ENCODE data around the gene CD86. TPM values are rescaled to one million over a fixed set of nuclear protein-coding genes. Genes with fewer than 3 reads are reported as not detected.

Gene CD86
- total and polyA plus RNA-seq, 7 donors: 3.0 to 18.5 (median 5.5) TPM

DNA sequence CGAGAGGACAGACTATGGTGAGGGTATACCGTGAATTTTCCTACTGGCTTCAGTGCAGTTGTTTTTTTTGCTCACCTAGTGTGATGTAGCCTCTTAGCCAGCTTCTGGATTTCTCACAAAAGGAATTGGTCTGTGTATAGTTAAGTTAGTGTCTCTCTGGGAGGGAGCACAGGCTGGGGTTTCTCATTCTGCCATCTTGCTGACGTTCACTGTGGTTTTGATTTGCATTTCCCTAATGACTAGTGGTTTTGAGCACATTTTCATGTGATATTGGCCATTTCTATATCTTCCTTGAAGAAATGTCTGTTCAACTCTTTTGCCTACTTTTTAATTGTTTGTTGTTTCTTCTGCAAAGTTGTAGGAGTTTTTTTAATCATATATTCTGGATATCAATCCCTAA, 2.2 kb upstream of the CD86 start:
- no peak for DNase-seq
- intact Hi-C loops (cut with DNase I): no loop called here
- Histone ChIP-seq H3K9me3 (peaks cover 0 to 2% (median 0%) of the 10 kb centered on the region in 4 donors), H3K4me3 (no peak overlapping the region), H3K36me3 (no peaks in the 10 kb centered on the region), H3K27ac (no peak overlapping the region), H3K4me1 (no peaks in the 10 kb centered on the region), H3K27me3 (no peaks in the 10 kb centered on the region)
- WGBS, 2 donors: 77 to 89% methylated on average over 3 of the region's 3 CpGs
- TF ChIP-seq POLR2A (IDR thresholded peaks at IDR 0.05): no peak
- TF ChIP-seq, protein P1, sequence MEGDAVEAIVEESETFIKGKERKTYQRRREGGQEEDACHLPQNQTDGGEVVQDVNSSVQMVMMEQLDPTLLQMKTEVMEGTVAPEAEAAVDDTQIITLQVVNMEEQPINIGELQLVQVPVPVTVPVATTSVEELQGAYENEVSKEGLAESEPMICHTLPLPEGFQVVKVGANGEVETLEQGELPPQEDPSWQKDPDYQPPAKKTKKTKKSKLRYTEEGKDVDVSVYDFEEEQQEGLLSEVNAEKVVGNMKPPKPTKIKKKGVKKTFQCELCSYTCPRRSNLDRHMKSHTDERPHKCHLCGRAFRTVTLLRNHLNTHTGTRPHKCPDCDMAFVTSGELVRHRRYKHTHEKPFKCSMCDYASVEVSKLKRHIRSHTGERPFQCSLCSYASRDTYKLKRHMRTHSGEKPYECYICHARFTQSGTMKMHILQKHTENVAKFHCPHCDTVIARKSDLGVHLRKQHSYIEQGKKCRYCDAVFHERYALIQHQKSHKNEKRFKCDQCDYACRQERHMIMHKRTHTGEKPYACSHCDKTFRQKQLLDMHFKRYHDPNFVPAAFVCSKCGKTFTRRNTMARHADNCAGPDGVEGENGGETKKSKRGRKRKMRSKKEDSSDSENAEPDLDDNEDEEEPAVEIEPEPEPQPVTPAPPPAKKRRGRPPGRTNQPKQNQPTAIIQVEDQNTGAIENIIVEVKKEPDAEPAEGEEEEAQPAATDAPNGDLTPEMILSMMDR (IDR thresholded peaks at IDR 0.05): no peak
- no peak for TF ChIP-seq EP300 (IDR thresholded peaks at IDR 0.05)
- TF ChIP-seq POLR2AphosphoS5 (IDR thresholded peaks at IDR 0.05): no peak

- no peaks in the 10 kb centered on the region for H3K36me3 ChIP-seq
- H3K4me3 ChIP-seq: no peak overlapping the region
- H3K27ac ChIP-seq: no peak overlapping the region
- H3K4me1 ChIP-seq: no peaks in the 10 kb centered on the region
- DNase-seq: no peak
- 95 to 96% methylated on average over 2 of the region's 2 CpGs for WGBS, 2 donors
- TF ChIP-seq, protein P1 (IDR thresholded peaks at IDR 0.05): no peak
- TF ChIP-seq POLR2AphosphoS5 (IDR thresholded peaks at IDR 0.05) (no peak), POLR2A (IDR thresholded peaks at IDR 0.05) (no peak), EP300 (IDR thresholded peaks at IDR 0.05) (no peak)
- H3K27me3 ChIP-seq: no peaks in the 10 kb centered on the region
- intact Hi-C loops (cut with DNase I): no loop called here
- no peaks in the 10 kb centered on the region for H3K9me3 ChIP-seq
Measured at GRCh38 chr3:122057671-122058070, 2.5 kb downstream of the CD86 start.

GRCh38 chr3:122058294-122058693, 3.1 kb downstream of the CD86 start:
- no peak overlapping the region for H3K4me3 ChIP-seq
- TF ChIP-seq EP300 (IDR thresholded peaks at IDR 0.05): no peak
- TF ChIP-seq, protein P1 (IDR thresholded peaks at IDR 0.05): no peak
- no peak for TF ChIP-seq POLR2AphosphoS5 (IDR thresholded peaks at IDR 0.05)
- no peak for TF ChIP-seq POLR2A (IDR thresholded peaks at IDR 0.05)
- 73 to 90% methylated on average over 1 of the region's 1 CpG for WGBS, 2 donors
- no peak for DNase-seq
- no peaks in the 10 kb centered on the region for H3K9me3 ChIP-seq
- H3K36me3 ChIP-seq: no peaks in the 10 kb centered on the region
- intact Hi-C loops (cut with DNase I): no loop called here
- H3K27ac ChIP-seq: no peak overlapping the region
- no peaks in the 10 kb centered on the region for H3K27me3 ChIP-seq
- H3K4me1 ChIP-seq: no peaks in the 10 kb centered on the region

DNA sequence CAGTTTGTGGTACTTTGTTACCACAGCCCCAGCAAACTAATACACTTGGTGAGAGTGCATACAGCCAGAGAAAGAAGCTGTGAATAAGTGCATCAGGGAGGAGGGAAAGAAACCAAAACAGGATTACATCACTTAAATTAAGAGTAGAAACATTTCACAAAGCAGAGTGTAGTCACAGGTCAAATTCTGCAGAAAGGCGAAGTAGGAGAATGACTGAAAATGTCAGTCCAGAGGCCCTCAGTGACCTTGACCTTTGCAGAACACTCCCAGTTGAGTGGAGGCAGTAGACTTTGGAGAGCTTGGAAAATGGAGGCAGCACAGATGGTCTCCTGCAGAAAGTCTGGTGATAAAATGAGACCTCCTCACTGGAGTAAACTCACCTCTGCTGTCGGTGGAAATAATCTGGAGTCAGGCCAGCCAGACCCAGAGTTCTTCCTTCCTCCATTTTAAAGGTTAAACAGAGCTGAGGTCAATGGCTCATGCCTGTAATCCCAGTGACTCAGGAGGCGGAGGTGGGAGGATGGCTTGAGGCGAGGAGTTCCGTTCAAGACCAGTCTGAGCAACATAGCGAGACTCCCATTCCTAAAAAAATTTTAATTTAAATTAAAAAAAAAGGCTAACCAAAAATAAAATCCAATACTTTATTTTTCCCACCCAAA, 5.0 kb downstream of the CD86 start:
- Histone ChIP-seq H3K36me3 (no peaks in the 10 kb centered on the region), H3K27me3 (no peaks in the 10 kb centered on the region), H3K4me3 (no peak overlapping the region), H3K4me1 (no peaks in the 10 kb centered on the region), H3K27ac (no peak overlapping the region), H3K9me3 (no peaks in the 10 kb centered on the region)
- WGBS, 2 donors: 88 to 90% methylated on average over 6 of the region's 6 CpGs
- TF ChIP-seq POLR2AphosphoS5 (IDR thresholded peaks at IDR 0.05) (no peak), EP300 (IDR thresholded peaks at IDR 0.05) (no peak), POLR2A (IDR thresholded peaks at IDR 0.05) (no peak)
- TF ChIP-seq, protein P1 (IDR thresholded peaks at IDR 0.05): no peak
- no peak for DNase-seq
- intact Hi-C loops (cut with DNase I): no loop called here

DNA sequence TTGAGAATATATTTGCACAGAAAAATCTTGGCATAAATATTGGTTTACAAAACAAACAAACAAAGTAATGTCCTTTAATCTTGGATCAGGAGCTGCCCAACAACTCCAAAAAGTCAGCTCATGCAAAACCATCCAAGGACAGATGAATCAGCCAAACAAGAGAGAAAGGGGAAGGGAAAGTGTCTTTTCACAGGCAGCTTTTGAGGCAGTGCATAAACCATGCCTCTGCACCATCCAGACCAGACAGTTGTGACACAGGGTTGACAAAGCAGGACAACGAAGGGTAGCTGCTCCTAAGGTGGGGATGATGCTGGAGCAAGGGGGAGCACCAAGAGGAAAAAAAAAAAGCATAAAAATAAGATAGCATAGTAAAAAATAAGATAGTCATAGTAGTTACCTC, 8.7 kb downstream of the CD86 start:
- TF ChIP-seq POLR2A (IDR thresholded peaks at IDR 0.05) (no peak), EP300 (IDR thresholded peaks at IDR 0.05) (no peak), POLR2AphosphoS5 (IDR thresholded peaks at IDR 0.05) (no peak)
- TF ChIP-seq, protein P1 (IDR thresholded peaks at IDR 0.05): no peak
- intact Hi-C loops (cut with DNase I): no loop called here

More for the DNA sequence above, 8.7 kb downstream of the CD86 start:
- Histone ChIP-seq H3K4me1 (no peaks in the 10 kb centered on the region), H3K27me3 (no peaks in the 10 kb centered on the region), H3K36me3 (no peaks in the 10 kb centered on the region), H3K27ac (no peak overlapping the region), H3K9me3 (no peaks in the 10 kb centered on the region), H3K4me3 (no peak overlapping the region)
- no peak for DNase-seq
- 52 to 80% methylated on average over 1 of the region's 1 CpG for WGBS, 2 donors

Data from sigmoid colon (tissue), 7 donors.